Measurements from ENCODE around the gene SIAH2. TPM values are rescaled to one million over a fixed set of nuclear protein-coding genes. Genes with fewer than 3 reads are reported as not detected.

Gene SIAH2
- total RNA-seq, 4 donors from 2014 or later = 21.4 to 42.6 (median 32.9) TPM

- H3K9me3 ChIP-seq = no peaks in the 10 kb centered on the region
- H3K4me1 ChIP-seq = peaks cover 0 to 5% (median 0%) of the 10 kb centered on the region in 4 donors
- no peaks in the 10 kb centered on the region for H3K36me3 ChIP-seq
- H3K27me3 ChIP-seq = no peaks in the 10 kb centered on the region
- TF ChIP-seq CTCF (IDR thresholded peaks at IDR 0.05) (peak; percentile 59 to 96 (median 90)), POLR2A (IDR thresholded peaks at IDR 0.05) (no peak)
- no peak overlapping the region for H3K27ac ChIP-seq
- DNase-seq = no peak
- no peak overlapping the region for H3K4me3 ChIP-seq
Observed at GRCh38 chr3:150721285-150722130, 41.5 kb downstream of the SIAH2 start.

GRCh38 chr3:150720444-150720843, 42.5 kb downstream of the SIAH2 start:
- TF ChIP-seq POLR2A (IDR thresholded peaks at IDR 0.05) = no peak
- TF ChIP-seq CTCF (IDR thresholded peaks at IDR 0.05) = no peak
- Histone ChIP-seq H3K9me3 (no peaks in the 10 kb centered on the region), H3K4me1 (peaks cover 0 to 5% (median 0%) of the 10 kb centered on the region in 4 donors), H3K27ac (no peak overlapping the region), H3K27me3 (no peaks in the 10 kb centered on the region), H3K36me3 (no peaks in the 10 kb centered on the region), H3K4me3 (no peak overlapping the region)
- DNase-seq = no peak

- Histone ChIP-seq H3K4me3 (no peak overlapping the region), H3K9me3 (no peaks in the 10 kb centered on the region), H3K4me1 (no peaks in the 10 kb centered on the region), H3K27me3 (no peaks in the 10 kb centered on the region), H3K27ac (no peak overlapping the region), H3K36me3 (no peaks in the 10 kb centered on the region)
- TF ChIP-seq CTCF (IDR thresholded peaks at IDR 0.05) (no peak), POLR2A (IDR thresholded peaks at IDR 0.05) (no peak)
- DNase-seq = no peak
Observed at GRCh38 chr3:150710097-150710496, 52.9 kb downstream of the SIAH2 start.

- peak; percentile 85 to 95 (median 92) for DNase-seq
- peak within 1 kb of the TSS; percentile 49 to 74 (median 64) for H3K4me3 ChIP-seq
- H3K4me1 ChIP-seq = peaks cover 0 to 4% (median 2%) of the 10 kb centered on the region in 4 donors
- H3K36me3 ChIP-seq = no peaks in the 10 kb centered on the region
- no peaks in the 10 kb centered on the region for H3K9me3 ChIP-seq
- TF ChIP-seq POLR2A (IDR thresholded peaks at IDR 0.05) = no peak
- peak in 4 of 6 experiments; percentile 26 to 44 (median 34) for TF ChIP-seq CTCF (IDR thresholded peaks at IDR 0.05)
- no peaks in the 10 kb centered on the region for H3K27me3 ChIP-seq
- peak within 1 kb of the TSS; percentile 76 to 85 (median 81) for H3K27ac ChIP-seq
Observed at GRCh38 chr3:150703756-150704344, 59.1 kb downstream of the SIAH2 start, which contains the start of gene ERICH6. Gene ERICH6 (minus strand): TSS chr3:150703920. CDS start chr3:150703898, 22 bp downstream.

GRCh38 chr3:150703299-150703755, 59.6 kb downstream of the SIAH2 start:
- Histone ChIP-seq H3K4me3 (peak overlapping the region; percentile 49 to 74 (median 64)), H3K9me3 (no peaks in the 10 kb centered on the region), H3K27me3 (no peaks in the 10 kb centered on the region), H3K4me1 (peaks cover 0 to 4% (median 2%) of the 10 kb centered on the region in 4 donors), H3K27ac (peak overlapping the region; percentile 76 to 85 (median 81)), H3K36me3 (no peaks in the 10 kb centered on the region)
- TF ChIP-seq CTCF (IDR thresholded peaks at IDR 0.05) (no peak), POLR2A (IDR thresholded peaks at IDR 0.05) (no peak)
- peak; percentile 60 to 70 (median 62) for DNase-seq

All from Peyer's patch (tissue), 4 donors.